Natural killer cell treated with Interleukin-12 subunit alpha and Interleukin-12 subunit beta and Interleukin-15 and Interleukin-18, amount 100 ng/mL, for 72 hours (primary cell): ENCODE data around the gene KRT37. TPM values are rescaled to one million over a fixed set of nuclear protein-coding genes. Genes with fewer than 3 reads are reported as not detected.
A peak's percentile ranks its signal among the peaks of the same experiment; 100 is the strongest.
"Not testable (repeated sequence)": the region's sequence is repeated elsewhere in the genome, so short reads cannot be mapped to it uniquely, and the experiment has no call there.

Source experiments
- ATAC-seq, 2 donors: fragments of 150-1000 bp; cut with Tn5 transposase in 1 of 2; sonication (Bioruptor Pico), chemical (Tn5 transposase) in 1 of 2; 2 replicates each; pipeline ENCODE4 v1.10.0; 2021
- DNase-seq: peaks from one replicate; pipeline ENCODE4 v3.0.0; 2022; ENCODE audit warnings: low spot score
- H3K27ac Mint-ChIP-seq, 2 donors: 1 replicate in 1 of 2; 2 replicates in 1 of 2; pipeline ENCODE4 v1.8.0; 2022; ENCODE audit warnings: mixed read lengths in 2 of 2, mild to moderate bottlenecking in 1 of 2, moderate library complexity in 1 of 2
- H3K27me3 Mint-ChIP-seq, 2 donors: 1 replicate in 1 of 2; 2 replicates in 1 of 2; pipeline ENCODE4 v1.8.0; 2022; ENCODE audit warnings: mixed read lengths in 2 of 2
- H3K36me3 Mint-ChIP-seq: one replicate; pipeline ENCODE4 v1.8.0; 2022; ENCODE audit warnings: mixed read lengths
- H3K4me1 Mint-ChIP-seq, 2 donors: 1 replicate in 1 of 2; 2 replicates in 1 of 2; pipeline ENCODE4 v1.8.0; 2022; ENCODE audit warnings: low read depth in 2 of 2, mixed read lengths in 2 of 2, mild to moderate bottlenecking in 1 of 2
- H3K4me3 Mint-ChIP-seq: one replicate; pipeline ENCODE4 v1.8.0; 2022; ENCODE audit warnings: mixed read lengths
- H3K9me3 Mint-ChIP-seq: 2 replicates; pipeline ENCODE4 v1.8.0; 2022; ENCODE audit warnings: mixed read lengths
- total RNA-seq, 2 donors: library from RNA; stranded (reverse); gene quantifications; one replicate each; pipeline ENCODE4 v1.2.3, GENCODE V29; 2022

The KRT37 gene
- total RNA-seq, 2 donors from 2014 or later: not detected

DNA sequence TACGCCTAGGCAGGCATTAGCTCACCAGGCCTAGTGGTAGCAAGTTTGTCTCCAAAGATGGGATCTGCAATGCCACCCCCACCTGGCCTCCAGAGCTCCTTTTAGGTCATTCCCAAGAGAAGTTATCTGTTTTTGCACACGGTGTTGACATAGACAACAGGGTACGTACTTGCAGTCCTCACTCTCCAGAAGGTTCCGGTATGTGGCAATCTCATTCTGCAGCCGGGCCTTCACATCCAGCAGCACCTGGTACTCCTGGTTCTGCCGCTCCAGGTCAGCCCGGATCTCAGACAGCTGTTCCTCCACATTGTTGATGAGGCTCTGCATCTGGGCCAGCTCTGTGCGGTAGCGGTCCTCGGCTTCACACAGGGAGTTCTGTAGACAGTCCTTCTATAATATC, 17.2 kb downstream of the KRT37 start:
- DNase-seq (no peak), ATAC-seq (no peak)
- Mint-ChIP-seq H3K9me3 (no peaks in the 10 kb centered on the region), H3K36me3 (no peaks in the 10 kb centered on the region), H3K4me3 (no peak overlapping the region), H3K27me3 (peaks cover 0 to 14% of the 10 kb centered on the region in 2 donors), H3K27ac (no peak overlapping the region), H3K4me1 (peaks cover 7 to 12% of the 10 kb centered on the region in 2 donors)

DNA sequence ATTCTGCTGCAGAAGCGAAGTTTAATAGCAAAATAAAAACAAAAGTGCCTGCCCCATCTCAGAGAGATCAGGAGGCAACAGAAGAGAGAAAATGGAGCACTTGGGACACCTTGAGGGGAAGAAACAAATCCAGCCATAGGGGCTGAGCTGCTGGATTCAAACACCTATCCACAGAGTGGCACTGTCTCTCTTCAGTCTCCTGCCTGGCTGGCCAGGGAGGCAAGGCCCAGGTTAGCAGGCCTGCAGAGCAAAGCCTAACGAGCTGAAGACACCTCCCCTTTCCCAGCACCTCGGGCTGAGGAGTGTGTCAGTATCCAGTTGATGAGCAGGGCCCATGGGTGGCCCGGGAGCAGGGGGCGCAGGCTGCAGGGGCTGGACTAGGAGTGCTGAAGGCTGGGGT, 18.2 kb downstream of the KRT37 start:
- DNase-seq: no peak
- no peak for ATAC-seq
- Mint-ChIP-seq H3K4me3 (no peak overlapping the region), H3K9me3 (no peaks in the 10 kb centered on the region), H3K4me1 (peaks cover 7 to 12% of the 10 kb centered on the region in 2 donors), H3K27me3 (peaks cover 0 to 17% of the 10 kb centered on the region in 2 donors), H3K27ac (no peak overlapping the region), H3K36me3 (no peaks in the 10 kb centered on the region)

- Mint-ChIP-seq H3K9me3 (no peaks in the 10 kb centered on the region), H3K36me3 (no peaks in the 10 kb centered on the region), H3K27ac (no peak overlapping the region), H3K27me3 (peaks cover 8 to 20% of the 10 kb centered on the region in 2 donors), H3K4me3 (peak overlapping the region; percentile 7), H3K4me1 (peaks cover 7 to 12% of the 10 kb centered on the region in 2 donors)
- no peak for DNase-seq
- peak in 1 of 2 donors; percentile 71 for ATAC-seq
These were observed 20.2 kb downstream of the KRT37 start for GRCh38 chr17:41404024-41404671.

DNA sequence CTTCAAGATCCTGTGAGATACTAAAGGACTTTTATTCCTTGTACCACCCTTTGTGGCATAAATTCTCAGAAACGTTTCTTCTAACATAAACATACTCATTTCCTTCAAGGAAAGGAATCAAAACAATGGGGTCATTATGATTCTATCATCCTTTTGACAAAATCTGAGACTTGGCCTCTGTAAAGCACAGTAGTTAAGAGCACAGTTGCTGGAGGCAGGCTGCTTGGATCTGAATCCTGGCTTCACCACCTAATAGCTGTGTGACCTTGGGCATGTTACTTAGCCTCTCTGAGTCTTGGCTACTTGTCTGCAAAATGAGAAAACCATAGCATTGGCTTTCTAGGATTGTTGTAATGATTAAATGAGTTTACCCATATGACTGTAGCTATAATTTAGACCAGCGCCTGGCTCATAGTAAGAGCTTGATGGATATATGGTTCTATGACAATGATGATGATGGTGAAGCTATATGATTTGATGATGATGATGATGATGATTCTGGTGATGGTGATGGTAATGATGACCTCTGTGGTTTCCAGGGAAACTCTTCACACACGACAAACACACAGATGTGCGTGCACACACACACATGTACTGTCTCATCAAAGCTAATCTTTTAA, 20.9 kb downstream of the KRT37 start:
- Mint-ChIP-seq H3K27ac (no peak overlapping the region), H3K4me3 (peak overlapping the region; percentile 7), H3K27me3 (peaks cover 8 to 19% of the 10 kb centered on the region in 2 donors), H3K9me3 (no peaks in the 10 kb centered on the region), H3K4me1 (peaks cover 7 to 12% of the 10 kb centered on the region in 2 donors), H3K36me3 (no peaks in the 10 kb centered on the region)
- ATAC-seq (no peak), DNase-seq (no peak)

DNA sequence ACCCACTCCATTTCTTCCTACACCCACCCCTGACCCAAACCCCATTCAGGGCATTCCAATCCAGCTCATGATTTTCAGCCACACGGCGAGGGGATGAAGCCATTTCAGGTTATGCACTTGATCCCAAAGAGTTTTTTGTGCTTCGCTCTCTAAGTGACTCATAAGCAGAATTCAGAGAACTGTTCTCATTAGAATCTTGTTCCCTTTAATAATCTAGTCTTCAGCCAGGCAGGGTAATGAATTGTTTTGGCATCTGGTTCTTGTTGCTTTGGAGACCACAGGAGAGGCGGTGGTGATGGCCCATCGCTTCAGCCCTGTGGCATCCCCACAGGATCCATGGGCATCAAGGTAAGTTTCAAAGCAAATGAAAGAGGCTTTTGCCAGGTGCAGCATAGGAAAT, 22.2 kb downstream of the KRT37 start:
- no peaks in the 10 kb centered on the region for H3K36me3 Mint-ChIP-seq
- ATAC-seq: no peak
- no peak overlapping the region for H3K4me3 Mint-ChIP-seq
- H3K27ac Mint-ChIP-seq: no peak overlapping the region
- DNase-seq: no peak
- H3K4me1 Mint-ChIP-seq: peaks cover 7 to 12% of the 10 kb centered on the region in 2 donors
- H3K27me3 Mint-ChIP-seq: peaks cover 15 to 16% of the 10 kb centered on the region in 2 donors
- no peaks in the 10 kb centered on the region for H3K9me3 Mint-ChIP-seq

DNA sequence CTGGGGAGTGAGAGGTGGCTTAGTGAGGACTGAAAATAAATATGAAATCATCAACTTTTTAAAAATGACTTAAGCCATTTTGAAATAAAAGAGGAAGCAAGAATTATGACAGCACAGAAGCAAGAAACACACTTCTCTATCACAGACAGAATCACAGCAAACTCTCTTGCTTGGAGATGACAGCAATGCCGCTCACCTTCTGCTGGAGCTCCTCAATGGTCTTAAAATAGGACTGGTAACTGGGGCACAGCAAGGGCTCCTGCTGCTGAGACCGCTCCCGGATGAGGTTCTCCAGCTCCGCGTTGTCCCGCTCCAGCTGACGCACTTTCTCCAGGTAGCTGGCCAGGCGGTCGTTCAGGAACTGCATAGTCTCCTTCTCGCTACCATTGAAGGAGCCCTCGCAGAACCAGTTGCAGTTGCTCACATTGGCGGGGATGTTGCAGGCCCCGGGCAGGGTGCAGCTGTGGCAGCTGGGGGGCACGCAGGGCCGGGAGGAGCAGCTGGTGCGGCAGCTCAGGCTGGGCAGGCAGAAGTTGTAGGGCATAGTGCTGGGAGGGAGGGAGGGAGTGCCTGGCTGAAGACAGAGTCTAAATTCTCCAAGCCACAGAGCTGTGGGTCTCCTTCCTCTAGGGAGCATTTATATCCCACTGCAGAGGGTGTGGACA, 27.3 kb downstream of the KRT37 start, which contains the start of gene KRT31:
Gene KRT31, minus strand, starts transcription at position 613 of the 665 bp plus-strand sequence. Its CDS starts 69 bp downstream, at position 544.
- H3K27me3 Mint-ChIP-seq: peaks cover 15 to 19% of the 10 kb centered on the region in 2 donors
- no peak within 1 kb of the TSS for H3K27ac Mint-ChIP-seq
- no peaks in the 10 kb centered on the region for H3K9me3 Mint-ChIP-seq
- H3K36me3 Mint-ChIP-seq: no peaks in the 10 kb centered on the region
- no peak for ATAC-seq
- peak; percentile 23 for DNase-seq
- no peak within 1 kb of the TSS for H3K4me3 Mint-ChIP-seq
- no peaks in the 10 kb centered on the region for H3K4me1 Mint-ChIP-seq

DNA sequence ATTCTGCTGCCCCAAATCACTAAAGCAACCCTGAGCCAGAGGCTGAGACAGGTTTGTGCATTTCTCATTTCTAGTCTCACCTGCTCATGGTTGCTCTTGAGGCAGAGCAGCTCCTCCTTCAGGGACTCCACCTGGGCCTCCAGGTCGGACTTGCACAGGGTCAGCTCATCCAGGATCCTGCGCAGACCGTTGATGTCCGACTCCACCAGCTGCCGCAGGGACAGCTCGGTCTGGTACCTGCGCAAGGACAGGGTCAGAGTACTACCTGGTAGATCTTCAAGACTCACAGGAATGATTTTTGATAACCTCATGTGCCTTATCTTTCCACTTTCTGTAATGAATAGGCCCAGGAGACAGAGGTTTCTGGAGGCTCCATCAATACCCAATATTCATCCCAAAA, 28.0 kb downstream of the KRT37 start:
- no peak overlapping the region for H3K4me3 Mint-ChIP-seq
- no peaks in the 10 kb centered on the region for H3K4me1 Mint-ChIP-seq
- no peaks in the 10 kb centered on the region for H3K9me3 Mint-ChIP-seq
- peaks cover 17 to 24% of the 10 kb centered on the region in 2 donors for H3K27me3 Mint-ChIP-seq
- peak; percentile 32 for DNase-seq
- no peak overlapping the region for H3K27ac Mint-ChIP-seq
- ATAC-seq: no peak
- no peaks in the 10 kb centered on the region for H3K36me3 Mint-ChIP-seq

- H3K36me3 Mint-ChIP-seq: no peaks in the 10 kb centered on the region
- H3K4me1 Mint-ChIP-seq: no peaks in the 10 kb centered on the region
- DNase-seq (no peak), ATAC-seq (no peak)
- no peak overlapping the region for H3K27ac Mint-ChIP-seq
- H3K4me3 Mint-ChIP-seq: no peak overlapping the region
- no peaks in the 10 kb centered on the region for H3K9me3 Mint-ChIP-seq
- peaks cover 14 to 24% of the 10 kb centered on the region in 2 donors for H3K27me3 Mint-ChIP-seq
These were observed 28.8 kb downstream of the KRT37 start for GRCh38 chr17:41395611-41396010.

DNA sequence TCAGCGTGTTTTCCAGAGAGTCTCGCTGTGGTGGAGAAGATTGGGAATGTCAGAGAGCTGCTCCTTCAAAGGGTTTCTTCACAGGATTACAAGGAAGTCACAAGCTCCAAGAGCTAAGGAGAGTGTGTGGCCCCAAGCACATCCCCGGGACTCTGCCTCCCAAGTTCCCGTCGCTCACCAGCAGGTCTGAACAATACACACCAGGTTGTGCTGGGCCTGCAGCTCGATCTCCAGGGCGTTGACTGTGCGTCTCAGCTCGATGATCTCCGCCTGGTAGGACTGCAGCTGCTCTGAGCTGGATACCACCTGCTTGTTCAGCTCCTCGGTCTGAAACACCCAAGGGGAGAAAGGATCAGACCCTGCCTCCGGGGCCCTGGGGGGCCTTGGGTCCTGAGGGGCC, 29.3 kb downstream of the KRT37 start:
- H3K9me3 Mint-ChIP-seq, H3K4me1 Mint-ChIP-seq, H3K4me3 Mint-ChIP-seq, H3K36me3 Mint-ChIP-seq, ATAC-seq, H3K27ac Mint-ChIP-seq: not testable (repeated sequence)
- peaks cover 14 to 25% of the 10 kb centered on the region in 2 donors for H3K27me3 Mint-ChIP-seq
- peak; percentile 34 for DNase-seq

- Mint-ChIP-seq H3K4me3 (no peak overlapping the region), H3K36me3 (no peaks in the 10 kb centered on the region), H3K4me1 (no peaks in the 10 kb centered on the region), H3K9me3 (no peaks in the 10 kb centered on the region), H3K27ac (no peak overlapping the region), H3K27me3 (peaks cover 17 to 28% of the 10 kb centered on the region in 2 donors)
- ATAC-seq (no peak), DNase-seq (no peak)
These were observed 30.0 kb downstream of the KRT37 start for GRCh38 chr17:41394254-41394996.

DNA sequence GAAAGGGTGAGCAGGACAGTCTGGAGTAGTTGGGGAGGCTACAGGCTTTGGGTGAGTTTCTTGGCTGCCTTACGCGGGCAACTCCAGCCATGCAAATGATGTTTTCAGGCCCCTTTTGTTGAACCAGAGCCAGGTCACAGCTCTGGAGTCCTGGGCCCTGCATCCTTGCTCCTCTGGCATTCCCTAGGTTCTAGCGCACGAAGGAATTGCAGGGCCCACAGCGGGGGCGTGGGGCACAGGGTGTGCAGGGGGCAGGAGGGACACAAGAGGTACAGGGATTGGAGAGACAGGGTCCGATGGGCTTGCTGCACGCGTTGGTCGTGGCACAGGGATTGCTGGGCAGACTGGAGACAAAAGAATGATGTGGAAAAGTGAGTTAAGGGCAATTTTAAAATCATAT, 30.6 kb downstream of the KRT37 start:
- Mint-ChIP-seq H3K27ac (no peak overlapping the region), H3K4me1 (no peaks in the 10 kb centered on the region), H3K9me3 (no peaks in the 10 kb centered on the region), H3K4me3 (no peak overlapping the region), H3K27me3 (peaks cover 21 to 33% of the 10 kb centered on the region in 2 donors), H3K36me3 (no peaks in the 10 kb centered on the region)
- no peak for ATAC-seq
- DNase-seq: peak; percentile 37

DNA sequence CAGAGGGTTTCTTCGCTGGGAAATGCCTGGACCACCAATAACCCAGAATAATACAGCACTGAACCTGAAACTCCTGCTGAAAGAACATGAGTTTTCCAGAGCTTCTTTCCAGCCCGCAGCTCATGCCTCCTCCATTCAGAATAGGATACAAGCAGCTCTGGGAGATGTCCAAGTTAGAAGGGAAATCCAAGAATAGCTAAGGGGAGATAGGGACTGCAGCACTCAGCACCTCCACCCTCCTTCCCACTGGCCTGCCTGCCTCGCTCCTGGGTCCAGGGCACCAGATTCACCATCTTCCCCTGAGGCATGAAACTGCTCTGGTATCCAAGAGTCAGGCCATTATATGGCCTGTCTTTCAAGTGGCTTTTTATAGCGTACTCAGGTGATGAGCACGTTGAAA, 31.1 kb downstream of the KRT37 start:
- Mint-ChIP-seq H3K4me1 (no peaks in the 10 kb centered on the region), H3K27me3 (peaks cover 21 to 38% of the 10 kb centered on the region in 2 donors), H3K36me3 (no peaks in the 10 kb centered on the region), H3K4me3 (no peak overlapping the region), H3K9me3 (no peaks in the 10 kb centered on the region), H3K27ac (no peak overlapping the region)
- ATAC-seq: no peak
- DNase-seq: peak; percentile 20

DNA sequence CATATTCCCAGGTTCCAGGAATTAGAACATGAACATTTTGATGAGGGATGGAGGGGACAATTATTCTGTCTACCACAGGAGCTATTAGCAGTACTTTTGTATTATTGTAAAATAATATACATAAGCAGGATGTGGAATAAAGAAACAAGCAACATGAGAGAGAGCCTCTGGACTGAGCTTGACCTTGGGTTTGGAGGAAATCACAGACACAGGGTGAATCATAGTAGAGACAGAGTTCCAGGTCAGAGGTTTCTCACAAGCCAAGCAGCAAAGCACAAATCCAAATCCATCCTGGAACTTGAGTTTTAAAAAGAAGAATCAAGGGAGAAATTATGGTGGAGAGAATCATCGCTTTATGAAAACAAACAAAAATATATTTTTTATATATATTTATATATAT, 32.1 kb downstream of the KRT37 start:
- Mint-ChIP-seq H3K27ac (no peak overlapping the region), H3K36me3 (peaks cover 3% of the 10 kb centered on the region), H3K4me3 (no peak overlapping the region), H3K9me3 (no peaks in the 10 kb centered on the region), H3K27me3 (peaks cover 26 to 32% of the 10 kb centered on the region in 2 donors), H3K4me1 (no peaks in the 10 kb centered on the region)
- no peak for ATAC-seq
- peak; percentile 10 for DNase-seq
